Measurements from ENCODE around the gene SLAIN2. TPM values are rescaled to one million over a fixed set of nuclear protein-coding genes. Genes with fewer than 3 reads are reported as not detected.

Gene SLAIN2
- total RNA-seq, 1 experiment from 2014 or later: 35.8 TPM

- H3K4me1 Mint-ChIP-seq: peaks cover 11% of the 10 kb centered on the region
- ChIA-PET POLR2A (no interaction called here), CTCF (interaction anchor here (0.6 kb wide), 1 partner anchor 361 kb away, joined by 3 read pairs; no protein-coding TSS in a partner anchor)
- no peak overlapping the region for H3K4me3 Mint-ChIP-seq
- no peak for TF ChIP-seq ZNF423 (CRISPR knock-in tag; IDR thresholded peaks at IDR 0.05)
- no peak for TF ChIP-seq EMX1 (CRISPR knock-in tag; IDR thresholded peaks at IDR 0.05)
- DNase-seq (ENCODE audit: low spot score) (no peak), ATAC-seq (no peak)
- no peaks in the 10 kb centered on the region for H3K9me3 Mint-ChIP-seq
- H3K36me3 Mint-ChIP-seq: no peaks in the 10 kb centered on the region
- H3K27ac Mint-ChIP-seq: no peak overlapping the region
- H3K27me3 Mint-ChIP-seq (ENCODE audit: low read depth): no peaks in the 10 kb centered on the region
Measured at GRCh38 chr4:48470570-48470969, 129.2 kb downstream of the SLAIN2 start.

GRCh38 chr4:48472794-48473193 lies 131.5 kb downstream of the SLAIN2 start:
- Mint-ChIP-seq H3K27ac (no peak overlapping the region), H3K27me3 (ENCODE audit: low read depth) (no peaks in the 10 kb centered on the region), H3K36me3 (no peaks in the 10 kb centered on the region), H3K4me1 (peaks cover 11% of the 10 kb centered on the region), H3K4me3 (no peak overlapping the region), H3K9me3 (no peaks in the 10 kb centered on the region)
- ChIA-PET CTCF (no interaction called here), POLR2A (no interaction called here)
- TF ChIP-seq PRDM15 (CRISPR knock-in tag; IDR thresholded peaks at IDR 0.05) (no peak), GABPB1 (CRISPR knock-in tag; IDR thresholded peaks at IDR 0.05) (no peak), TP53 (CRISPR knock-in tag; IDR thresholded peaks at IDR 0.05) (no peak), PRRX2 (CRISPR knock-in tag; IDR thresholded peaks at IDR 0.05) (no peak), JUN (CRISPR knock-in tag; IDR thresholded peaks at IDR 0.05) (no peak), E2F4 (CRISPR knock-in tag; IDR thresholded peaks at IDR 0.05; ENCODE audit: borderline replicate concordance, low read depth) (no peak), SMAD3 (CRISPR knock-in tag; IDR thresholded peaks at IDR 0.05; ENCODE audit: borderline replicate concordance) (no peak), FOXJ3 (CRISPR knock-in tag; IDR thresholded peaks at IDR 0.05; ENCODE audit: borderline replicate concordance) (no peak)
- DNase-seq (ENCODE audit: low spot score): no peak
- no peak for ATAC-seq

GRCh38 chr4:48475770-48476169 lies 134.4 kb downstream of the SLAIN2 start:
- POLR2A ChIA-PET: interaction anchor here (0.6 kb wide), 1 partner anchor 398 kb away, joined by 3 read pairs; no protein-coding TSS in a partner anchor
- no peak overlapping the region for H3K27ac Mint-ChIP-seq
- H3K36me3 Mint-ChIP-seq: no peaks in the 10 kb centered on the region
- no peak overlapping the region for H3K4me3 Mint-ChIP-seq
- ATAC-seq (no peak), DNase-seq (ENCODE audit: low spot score) (no peak)
- peaks cover 7% of the 10 kb centered on the region; the same call in 1 of the 2 replicates for H3K4me1 Mint-ChIP-seq
- peaks cover 2% of the 10 kb centered on the region; the same call in 1 of the 2 replicates for H3K27me3 Mint-ChIP-seq (ENCODE audit: low read depth)
- H3K9me3 Mint-ChIP-seq: no peaks in the 10 kb centered on the region
- CTCF ChIA-PET: interaction anchor here (0.6 to 1.9 kb wide), 8 partner anchors 9 to 637 kb away, joined by 3 to 11 read pairs (median 4); no protein-coding TSS in a partner anchor
- TF ChIP-seq USF2 (CRISPR knock-in tag; IDR thresholded peaks at IDR 0.05) (no peak), CTCF (IDR thresholded peaks at IDR 0.05) (no peak), CDX4 (CRISPR knock-in tag; IDR thresholded peaks at IDR 0.05; ENCODE audit: borderline replicate concordance) (no peak), MXD4 (CRISPR knock-in tag; IDR thresholded peaks at IDR 0.05; ENCODE audit: borderline replicate concordance) (no peak), ZNF317 (CRISPR knock-in tag; IDR thresholded peaks at IDR 0.05; ENCODE audit: borderline replicate concordance, low read depth) (no peak), HMGXB4 (CRISPR knock-in tag; IDR thresholded peaks at IDR 0.05) (no peak), JAZF1 (CRISPR knock-in tag; IDR thresholded peaks at IDR 0.05) (no peak), ZNF396 (CRISPR knock-in tag; IDR thresholded peaks at IDR 0.05; ENCODE audit: borderline replicate concordance) (no peak), ZNF671 (CRISPR knock-in tag; IDR thresholded peaks at IDR 0.05) (no peak), ZBTB43 (CRISPR knock-in tag; IDR thresholded peaks at IDR 0.05) (no peak), ZBTB21 (CRISPR knock-in tag; IDR thresholded peaks at IDR 0.05; ENCODE audit: borderline replicate concordance) (no peak), ATF1 (CRISPR knock-in tag; IDR thresholded peaks at IDR 0.05) (no peak)
